ENCODE measurements around the gene INSC.

- TF ChIP-seq REST (IDR thresholded peaks at IDR 0.05; ENCODE audit: low read depth) (no peak), CREB1 (IDR thresholded peaks at IDR 0.05; ENCODE audit: low read depth) (no peak), NFIC (IDR thresholded peaks at IDR 0.05) (no peak), TEAD4 (IDR thresholded peaks at IDR 0.05) (no peak)
Measured at GRCh38 chr11:15289723-15290122, 175.0 kb downstream of the INSC start.
